ENCODE data around the gene LENG8. TPM values are rescaled to one million over a fixed set of nuclear protein-coding genes. Genes with fewer than 3 reads are reported as not detected.
"Not testable (repeated sequence)": the region's sequence is repeated elsewhere in the genome, so short reads cannot be mapped to it uniquely, and the experiment has no call there.

LENG8 gene
- total and polyA plus RNA-seq, 7 donors, result 21.7 to 60.2 (median 28.6) TPM

DNA sequence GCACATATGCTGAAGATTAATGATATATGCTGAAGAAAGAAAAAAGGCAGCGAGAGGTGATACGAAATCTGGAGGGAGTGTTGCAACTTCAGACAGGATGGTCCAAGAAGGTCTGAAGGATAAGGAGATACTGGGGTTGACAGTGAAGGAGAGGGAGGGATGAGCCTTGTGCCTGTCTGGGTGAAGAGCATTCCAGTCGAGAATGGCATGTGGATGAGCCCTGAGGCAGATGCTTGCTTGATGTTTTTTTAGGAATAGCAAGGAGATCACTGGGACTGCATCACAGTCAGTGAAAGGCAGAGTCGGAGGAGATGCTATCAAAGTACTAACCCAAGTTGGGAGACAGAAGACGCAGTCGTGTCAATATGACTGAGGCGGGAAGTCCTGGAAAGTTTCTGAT is 40.3 kb downstream of the LENG8 start:
- no peaks in the 10 kb centered on the region for H3K36me3 ChIP-seq (ENCODE audit: insufficient read depth in 1 of 2, low read depth in 1 of 2)
- H3K9me3 ChIP-seq, result no peaks in the 10 kb centered on the region
- DNase-seq (no peak), ATAC-seq (no peak)
- 66 to 74% (median 73%) methylated on average over 7 of the region's 7 CpGs for WGBS, 3 donors
- no peak overlapping the region for H3K4me3 ChIP-seq
- intact Hi-C loops (cut with DNase I), result no loop called here
- no peak overlapping the region for H3K27ac ChIP-seq
- TF ChIP-seq, protein P1, sequence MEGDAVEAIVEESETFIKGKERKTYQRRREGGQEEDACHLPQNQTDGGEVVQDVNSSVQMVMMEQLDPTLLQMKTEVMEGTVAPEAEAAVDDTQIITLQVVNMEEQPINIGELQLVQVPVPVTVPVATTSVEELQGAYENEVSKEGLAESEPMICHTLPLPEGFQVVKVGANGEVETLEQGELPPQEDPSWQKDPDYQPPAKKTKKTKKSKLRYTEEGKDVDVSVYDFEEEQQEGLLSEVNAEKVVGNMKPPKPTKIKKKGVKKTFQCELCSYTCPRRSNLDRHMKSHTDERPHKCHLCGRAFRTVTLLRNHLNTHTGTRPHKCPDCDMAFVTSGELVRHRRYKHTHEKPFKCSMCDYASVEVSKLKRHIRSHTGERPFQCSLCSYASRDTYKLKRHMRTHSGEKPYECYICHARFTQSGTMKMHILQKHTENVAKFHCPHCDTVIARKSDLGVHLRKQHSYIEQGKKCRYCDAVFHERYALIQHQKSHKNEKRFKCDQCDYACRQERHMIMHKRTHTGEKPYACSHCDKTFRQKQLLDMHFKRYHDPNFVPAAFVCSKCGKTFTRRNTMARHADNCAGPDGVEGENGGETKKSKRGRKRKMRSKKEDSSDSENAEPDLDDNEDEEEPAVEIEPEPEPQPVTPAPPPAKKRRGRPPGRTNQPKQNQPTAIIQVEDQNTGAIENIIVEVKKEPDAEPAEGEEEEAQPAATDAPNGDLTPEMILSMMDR (IDR thresholded peaks at IDR 0.05), result no peak
- H3K27me3 ChIP-seq (ENCODE audit: insufficient read depth in 3 of 3, low read length in 2 of 3), result peaks cover 0 to 11% (median 2%) of the 10 kb centered on the region in 3 donors
- H3K4me1 ChIP-seq, result no peaks in the 10 kb centered on the region

DNA sequence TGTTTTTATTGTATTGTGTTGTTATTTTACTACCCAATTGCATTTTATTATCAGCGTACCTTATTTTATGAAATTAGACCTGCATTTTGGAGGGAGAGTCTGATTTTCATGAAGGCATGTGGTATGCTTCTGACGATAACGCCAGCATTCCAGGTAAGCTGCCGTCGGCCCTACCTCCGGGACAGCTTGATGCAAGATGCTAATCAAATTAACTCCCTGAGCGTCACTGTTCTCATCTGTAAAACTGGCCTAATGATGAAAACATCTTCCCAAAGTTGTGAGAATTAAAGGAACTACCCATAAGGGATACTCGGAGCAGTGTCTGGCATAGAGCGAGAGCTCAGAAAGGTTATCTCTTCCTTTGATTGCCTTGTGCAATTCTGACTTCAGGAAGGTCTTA is 40.8 kb downstream of the LENG8 start:
- Histone ChIP-seq H3K9me3 (no peaks in the 10 kb centered on the region), H3K4me1 (no peaks in the 10 kb centered on the region), H3K36me3 (ENCODE audit: insufficient read depth in 1 of 2, low read depth in 1 of 2) (no peaks in the 10 kb centered on the region), H3K27me3 (ENCODE audit: insufficient read depth in 3 of 3, low read length in 2 of 3) (peaks cover 0 to 10% (median 5%) of the 10 kb centered on the region in 3 donors), H3K27ac (no peak overlapping the region), H3K4me3 (no peak overlapping the region)
- intact Hi-C loops (cut with DNase I), result no loop called here
- ATAC-seq (no peak), DNase-seq (no peak)
- TF ChIP-seq, protein P1 (IDR thresholded peaks at IDR 0.05), result no peak
- WGBS, 3 donors, result 64 to 68% (median 65%) methylated on average over 9 of the region's 9 CpGs

DNA sequence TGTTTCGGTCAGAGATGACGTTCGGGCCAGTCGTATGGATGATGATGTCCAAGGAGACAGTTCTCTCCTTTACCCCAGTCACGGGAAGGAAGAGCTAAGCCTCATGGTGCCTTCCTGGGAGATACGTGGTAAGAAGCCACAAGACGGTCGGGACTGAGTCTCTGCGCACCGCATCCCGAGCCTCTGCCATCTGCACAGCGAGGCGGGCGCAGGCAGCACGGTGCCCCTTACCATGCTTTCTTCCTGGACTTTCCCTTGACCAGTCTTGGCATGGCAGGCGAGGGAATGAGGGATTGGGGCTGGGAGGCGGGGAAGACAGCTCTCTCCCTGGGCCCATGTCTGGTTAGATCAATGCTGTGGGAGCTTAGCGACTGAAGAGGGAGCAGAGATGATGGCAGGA is 43.6 kb downstream of the LENG8 start:
- intact Hi-C loops (cut with DNase I), result no loop called here
- no peaks in the 10 kb centered on the region for H3K9me3 ChIP-seq
- ATAC-seq (no peak), DNase-seq (no peak)
- peaks cover 0 to 5% (median 4%) of the 10 kb centered on the region in 3 donors for H3K27me3 ChIP-seq (ENCODE audit: insufficient read depth in 3 of 3, low read length in 2 of 3)
- H3K4me3 ChIP-seq, result no peak overlapping the region
- no peaks in the 10 kb centered on the region for H3K4me1 ChIP-seq
- H3K27ac ChIP-seq, result no peak overlapping the region
- WGBS, 3 donors, result 75 to 91% (median 85%) methylated on average over 18 of the region's 18 CpGs
- H3K36me3 ChIP-seq (ENCODE audit: insufficient read depth in 1 of 2, low read depth in 1 of 2), result no peaks in the 10 kb centered on the region
- TF ChIP-seq, protein P1 (IDR thresholded peaks at IDR 0.05), result no peak

DNA sequence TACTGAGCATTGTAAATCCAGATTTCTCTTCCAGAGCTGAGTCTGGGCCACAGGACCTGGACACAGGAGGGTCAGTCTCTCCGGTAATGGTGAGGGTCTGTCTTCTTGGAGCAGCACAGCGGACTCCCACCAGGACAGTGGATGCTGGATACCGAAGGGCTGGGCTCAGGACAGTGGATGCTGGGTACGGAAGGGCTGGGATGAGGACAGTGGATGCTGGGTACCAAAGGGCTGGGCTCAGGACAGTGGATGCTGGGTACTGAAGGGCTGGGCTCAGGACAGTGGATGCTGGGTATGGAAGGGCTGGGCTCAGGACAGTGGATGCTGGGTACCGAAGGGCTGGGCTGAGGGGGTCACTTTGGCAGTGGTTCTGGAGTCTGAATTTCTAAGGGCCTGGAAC is 44.1 kb downstream of the LENG8 start:
- H3K36me3 ChIP-seq (ENCODE audit: insufficient read depth in 1 of 2, low read depth in 1 of 2); H3K4me3 ChIP-seq; H3K4me1 ChIP-seq; H3K9me3 ChIP-seq; H3K27me3 ChIP-seq (ENCODE audit: insufficient read depth in 3 of 3, low read length in 2 of 3); H3K27ac ChIP-seq; DNase-seq; intact Hi-C loops (cut with DNase I); ATAC-seq: not testable (repeated sequence)
- 71 to 88% (median 81%) methylated on average over 5 of the region's 5 CpGs for WGBS, 3 donors

DNA sequence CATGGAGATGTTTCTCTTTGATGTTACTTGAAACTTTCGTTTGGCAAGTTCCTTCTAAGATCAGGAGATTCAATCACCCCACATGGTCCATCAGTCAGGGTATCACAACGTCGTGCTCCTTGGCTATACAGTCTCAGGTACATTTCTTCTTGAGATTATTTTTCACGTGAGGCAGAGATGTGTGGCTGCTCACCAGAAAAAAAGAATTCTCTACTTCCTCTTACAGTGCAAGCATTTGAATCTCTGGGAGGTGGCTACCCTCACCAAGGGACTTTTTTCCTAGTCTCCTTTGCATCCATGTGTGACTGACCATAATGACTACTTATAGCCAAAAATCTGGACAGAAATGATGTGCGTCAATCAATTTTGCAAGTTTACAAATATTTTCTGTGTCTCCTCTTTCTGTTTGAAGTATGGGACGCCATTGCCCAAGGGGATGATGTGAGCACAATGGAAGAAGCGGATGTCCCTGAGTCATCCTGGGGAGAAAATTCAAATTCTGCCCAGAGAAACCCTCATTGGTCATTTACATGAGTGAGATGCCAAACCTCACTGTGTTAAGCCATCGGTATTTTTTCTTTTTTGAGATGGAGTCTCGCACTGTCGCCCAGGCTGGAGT is 45.1 kb downstream of the LENG8 start:
- intact Hi-C loops (cut with DNase I), result no loop called here
- TF ChIP-seq, protein P1 (IDR thresholded peaks at IDR 0.05), result no peak
- ATAC-seq, result no peak
- no peaks in the 10 kb centered on the region for H3K36me3 ChIP-seq (ENCODE audit: insufficient read depth in 1 of 2, low read depth in 1 of 2)
- H3K9me3 ChIP-seq, result no peaks in the 10 kb centered on the region
- H3K27ac ChIP-seq, result no peak overlapping the region
- WGBS, 3 donors, result 70 to 80% (median 73%) methylated on average over 10 of the region's 10 CpGs
- no peak overlapping the region for H3K4me3 ChIP-seq
- no peaks in the 10 kb centered on the region for H3K4me1 ChIP-seq
- DNase-seq, result no peak
- peaks cover 0 to 5% (median 4%) of the 10 kb centered on the region in 3 donors for H3K27me3 ChIP-seq (ENCODE audit: insufficient read depth in 3 of 3, low read length in 2 of 3)

DNA sequence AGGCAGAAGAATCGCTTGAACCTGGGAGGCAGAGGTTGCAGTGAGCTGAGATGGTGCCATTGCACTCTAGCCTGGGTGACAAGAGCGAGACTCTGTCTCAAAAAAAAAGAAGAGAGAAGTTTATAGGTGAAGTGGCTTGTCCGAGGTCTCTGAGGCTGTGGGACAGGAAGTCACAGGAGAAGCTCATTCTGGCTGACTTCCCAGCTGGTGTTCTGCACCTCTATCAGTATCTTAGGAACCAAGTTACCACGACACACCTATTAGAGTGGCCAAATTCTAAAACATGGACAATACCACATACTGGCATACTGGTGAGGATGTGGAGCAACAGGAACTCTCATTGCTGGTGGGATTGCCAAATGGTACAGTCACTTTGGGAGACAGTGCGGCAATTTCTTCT is 46.3 kb downstream of the LENG8 start:
- ATAC-seq; H3K27me3 ChIP-seq (ENCODE audit: insufficient read depth in 3 of 3, low read length in 2 of 3); H3K4me3 ChIP-seq; DNase-seq; H3K27ac ChIP-seq; H3K36me3 ChIP-seq (ENCODE audit: insufficient read depth in 1 of 2, low read depth in 1 of 2); intact Hi-C loops (cut with DNase I); H3K4me1 ChIP-seq; H3K9me3 ChIP-seq: not testable (repeated sequence)
- 54 to 67% (median 58%) methylated on average over 5 of the region's 5 CpGs for WGBS, 3 donors

DNA sequence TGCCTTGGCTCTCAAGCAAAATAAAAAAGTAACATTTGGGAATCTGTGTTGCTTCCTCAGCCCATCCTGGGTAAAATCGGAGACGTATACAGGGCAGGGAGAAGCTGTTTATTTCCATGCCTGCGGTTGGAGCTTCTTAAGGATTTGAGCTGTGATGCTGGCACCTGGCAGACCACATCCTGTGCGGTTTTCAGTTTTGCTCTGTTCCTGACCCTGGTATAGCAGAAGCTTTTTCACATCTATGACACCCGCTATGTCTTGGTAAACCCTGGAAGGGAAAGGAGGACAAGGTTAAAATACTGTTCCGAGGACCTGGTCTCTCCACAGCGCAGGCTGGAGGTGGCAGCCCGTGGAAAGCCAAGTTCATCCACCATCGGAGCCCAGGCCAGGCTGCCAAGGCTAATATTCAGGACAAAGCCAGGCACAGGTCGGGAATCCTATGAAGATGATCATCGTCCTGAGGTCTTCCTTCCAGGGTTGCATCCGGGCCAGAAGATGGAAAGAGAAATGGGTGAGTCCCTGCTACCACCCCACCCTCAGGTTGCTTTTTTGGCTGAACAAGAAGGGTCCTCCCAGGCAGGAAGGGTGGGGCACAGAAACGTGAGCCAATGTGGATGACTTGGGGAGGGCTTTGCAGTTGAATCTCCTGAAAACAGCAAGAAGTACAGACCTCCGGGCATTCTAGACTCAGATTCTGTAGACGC is 48.9 kb downstream of the LENG8 start:
- WGBS, 3 donors, result 58 to 86% (median 66%) methylated on average over 8 to 9 of the region's 15 CpGs

DNA sequence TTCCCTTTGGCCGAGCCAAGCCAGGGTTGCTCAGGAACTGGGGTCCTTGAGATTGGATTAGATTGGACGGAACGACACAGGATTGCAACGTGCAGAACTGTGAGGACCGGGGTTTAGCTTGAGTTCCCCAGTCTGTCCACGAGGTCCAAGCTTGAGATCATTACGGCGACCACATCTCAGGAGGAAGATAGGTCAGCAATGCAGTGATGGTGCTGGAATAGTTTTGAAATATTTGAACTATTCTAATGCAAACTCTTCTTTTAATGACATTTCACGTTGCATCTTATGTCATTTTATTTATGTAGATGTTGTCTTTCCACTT is 49.4 kb downstream of the LENG8 start:
- ATAC-seq; H3K9me3 ChIP-seq; H3K27ac ChIP-seq; H3K36me3 ChIP-seq (ENCODE audit: insufficient read depth in 1 of 2, low read depth in 1 of 2); DNase-seq; intact Hi-C loops (cut with DNase I); H3K4me3 ChIP-seq; H3K4me1 ChIP-seq; H3K27me3 ChIP-seq (ENCODE audit: insufficient read depth in 3 of 3, low read length in 2 of 3): not testable (repeated sequence)
- WGBS, 3 donors, result 77 to 82% (median 78%) methylated on average over 9 of the region's 9 CpGs

More for the DNA sequence above, 48.9 kb downstream of the LENG8 start:
- DNase-seq; H3K27ac ChIP-seq; H3K4me1 ChIP-seq; intact Hi-C loops (cut with DNase I); H3K4me3 ChIP-seq; H3K27me3 ChIP-seq (ENCODE audit: insufficient read depth in 3 of 3, low read length in 2 of 3); H3K9me3 ChIP-seq; H3K36me3 ChIP-seq (ENCODE audit: insufficient read depth in 1 of 2, low read depth in 1 of 2); ATAC-seq: not testable (repeated sequence)
